ENCODE results near the gene CCDC117.

DNA sequence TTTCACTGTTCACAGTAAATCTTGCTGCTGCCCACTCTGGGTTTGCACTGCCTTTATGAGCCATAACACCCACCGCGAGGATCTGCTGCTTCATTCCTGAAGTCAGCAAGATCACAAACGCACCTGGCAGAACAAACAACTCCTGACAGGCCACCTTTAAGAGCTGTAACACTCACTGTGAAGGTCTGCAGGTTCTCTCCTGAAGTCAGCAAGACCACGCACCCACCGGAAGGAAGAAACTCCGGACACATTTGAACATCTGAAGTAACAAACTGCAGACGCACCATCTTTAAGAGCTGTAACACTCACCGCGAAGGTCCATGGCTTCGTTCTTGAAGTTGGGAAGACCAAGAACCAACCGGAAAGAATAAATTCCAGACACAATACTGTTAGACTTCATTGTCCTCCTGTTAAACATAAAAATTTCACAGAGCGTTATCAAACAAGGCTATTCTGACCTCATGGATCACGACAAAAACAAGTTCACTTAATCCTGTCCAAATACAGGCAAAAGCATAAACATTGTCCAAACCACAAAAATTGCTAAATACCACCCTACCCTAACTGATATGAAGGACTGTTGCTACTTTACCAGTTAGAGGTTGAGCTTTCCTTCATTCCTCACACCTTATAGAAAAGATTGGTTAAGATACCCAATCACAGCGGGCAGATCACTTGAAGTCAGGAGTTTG, 3.0 kb upstream of the CCDC117 start:
- TF ChIP-seq, protein P1, sequence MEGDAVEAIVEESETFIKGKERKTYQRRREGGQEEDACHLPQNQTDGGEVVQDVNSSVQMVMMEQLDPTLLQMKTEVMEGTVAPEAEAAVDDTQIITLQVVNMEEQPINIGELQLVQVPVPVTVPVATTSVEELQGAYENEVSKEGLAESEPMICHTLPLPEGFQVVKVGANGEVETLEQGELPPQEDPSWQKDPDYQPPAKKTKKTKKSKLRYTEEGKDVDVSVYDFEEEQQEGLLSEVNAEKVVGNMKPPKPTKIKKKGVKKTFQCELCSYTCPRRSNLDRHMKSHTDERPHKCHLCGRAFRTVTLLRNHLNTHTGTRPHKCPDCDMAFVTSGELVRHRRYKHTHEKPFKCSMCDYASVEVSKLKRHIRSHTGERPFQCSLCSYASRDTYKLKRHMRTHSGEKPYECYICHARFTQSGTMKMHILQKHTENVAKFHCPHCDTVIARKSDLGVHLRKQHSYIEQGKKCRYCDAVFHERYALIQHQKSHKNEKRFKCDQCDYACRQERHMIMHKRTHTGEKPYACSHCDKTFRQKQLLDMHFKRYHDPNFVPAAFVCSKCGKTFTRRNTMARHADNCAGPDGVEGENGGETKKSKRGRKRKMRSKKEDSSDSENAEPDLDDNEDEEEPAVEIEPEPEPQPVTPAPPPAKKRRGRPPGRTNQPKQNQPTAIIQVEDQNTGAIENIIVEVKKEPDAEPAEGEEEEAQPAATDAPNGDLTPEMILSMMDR (optimal IDR thresholded peaks at IDR 0.05 in 1 of 3, IDR thresholded peaks at IDR 0.05 in 1 of 3, conservative IDR thresholded peaks at IDR 0.05 in 1 of 3; ENCODE audit: extremely low read depth in 1 of 3, insufficient read depth in 2 of 3, low read length in 3 of 3), result no peak
- no peak for TF ChIP-seq EZH2 (IDR thresholded peaks at IDR 0.05; ENCODE audit: low read length)

All from keratinocyte (primary cell).